AG20443 (cell line): ENCODE data around the gene LGI4.
"Not testable (repeated sequence)": the region's sequence is repeated elsewhere in the genome, so short reads cannot be mapped to it uniquely, and the experiment has no call there.

ENCODE experiments used
- DNase-seq: peaks from one replicate; pipeline ENCODE4 v3.0.0; 2012; ENCODE audit warnings: low spot score, mixed read lengths

Gene LGI4

DNA sequence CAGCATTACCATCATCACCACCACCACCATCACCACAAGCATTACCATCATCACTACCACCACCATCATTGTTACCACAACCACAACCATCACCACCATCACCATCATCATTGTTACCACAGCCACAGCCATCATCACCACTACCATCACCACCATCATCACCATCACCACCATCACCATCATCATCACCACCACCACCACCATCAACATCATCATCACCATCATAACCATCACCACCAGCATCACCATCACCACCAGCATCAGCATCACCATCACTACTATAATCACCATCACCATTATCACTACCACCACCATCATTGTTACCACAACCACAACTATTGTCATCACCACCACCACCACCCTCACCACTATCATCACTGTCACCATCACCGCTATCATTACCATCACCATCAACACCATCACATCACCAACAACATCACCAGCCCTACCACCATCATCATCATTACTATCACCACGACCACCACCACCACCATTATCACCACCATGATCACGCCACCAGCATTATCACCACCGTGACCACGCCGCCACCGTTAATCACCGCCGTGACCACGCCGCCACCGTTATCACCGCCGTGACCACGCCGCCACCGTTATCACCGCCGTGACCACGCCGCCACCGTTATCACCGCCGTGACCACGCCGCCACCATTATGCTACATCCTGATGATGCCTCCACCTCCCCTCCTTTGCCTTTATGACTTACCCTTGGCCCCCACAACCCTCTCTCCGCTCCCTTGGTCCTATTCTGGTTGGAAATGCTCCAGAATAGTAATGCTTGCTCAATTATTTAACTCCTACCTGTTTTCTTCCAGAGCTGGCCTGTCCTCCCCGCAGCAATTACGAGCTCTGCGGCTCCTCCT lies 29.2 kb downstream of the LGI4 start:
- DNase-seq: no peak

DNA sequence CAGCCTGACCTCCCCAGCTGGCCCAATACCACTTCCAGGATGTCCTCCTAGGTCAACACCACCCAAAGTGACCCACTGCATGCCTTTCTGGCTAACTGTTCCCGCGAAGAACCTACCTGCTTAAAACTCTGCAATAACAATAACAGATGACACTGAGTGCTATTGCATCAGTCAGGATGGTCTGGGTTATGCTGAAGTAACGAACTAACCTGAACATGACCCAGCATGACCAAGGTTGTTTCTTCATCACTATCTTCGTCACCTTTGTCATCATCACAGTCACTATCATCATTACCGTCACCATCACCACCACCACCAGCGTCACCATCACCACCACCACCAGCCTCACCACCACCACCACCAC lies 29.8 kb downstream of the LGI4 start:
- DNase-seq: no peak

DNA sequence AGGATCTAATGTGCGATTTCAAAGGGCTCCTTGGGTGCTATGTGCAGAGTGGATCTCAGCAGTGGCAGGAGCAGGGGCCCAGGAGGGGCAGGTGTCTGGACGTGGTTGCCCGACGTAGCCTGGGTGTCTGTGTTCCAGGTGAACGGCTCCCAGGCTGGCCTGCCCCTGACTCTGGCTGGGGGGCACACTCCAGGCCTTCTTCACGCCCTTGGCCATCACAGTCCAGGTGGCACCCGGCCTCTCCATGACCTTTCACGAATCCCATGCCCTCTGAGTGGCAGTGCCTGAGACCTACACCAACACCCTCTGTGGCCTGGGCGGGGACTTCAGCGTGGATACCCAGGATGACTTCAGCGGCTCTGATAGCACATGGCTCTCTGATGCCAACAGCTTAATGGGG lies 30.5 kb downstream of the LGI4 start:
- DNase-seq: no peak

DNA sequence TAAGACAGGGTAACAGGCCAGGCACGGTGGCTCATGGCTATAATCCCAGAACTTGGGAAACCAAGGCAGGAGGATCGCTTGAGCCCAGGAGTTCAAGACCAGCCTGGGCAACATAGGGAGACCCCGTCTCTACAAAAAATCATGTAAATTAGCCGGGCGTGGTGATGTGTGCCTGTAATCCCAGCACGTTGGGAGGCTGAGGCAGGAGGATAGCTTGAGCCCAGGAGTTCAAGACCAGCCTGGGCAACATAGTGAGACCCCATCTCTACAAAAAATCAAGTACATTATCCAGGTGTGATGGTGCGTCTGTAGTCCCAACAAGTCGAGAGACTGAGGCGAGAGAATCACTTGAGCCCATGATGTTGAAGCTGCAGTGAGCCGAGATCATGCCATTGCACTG lies 31.2 kb downstream of the LGI4 start:
- DNase-seq: not testable (repeated sequence)

DNA sequence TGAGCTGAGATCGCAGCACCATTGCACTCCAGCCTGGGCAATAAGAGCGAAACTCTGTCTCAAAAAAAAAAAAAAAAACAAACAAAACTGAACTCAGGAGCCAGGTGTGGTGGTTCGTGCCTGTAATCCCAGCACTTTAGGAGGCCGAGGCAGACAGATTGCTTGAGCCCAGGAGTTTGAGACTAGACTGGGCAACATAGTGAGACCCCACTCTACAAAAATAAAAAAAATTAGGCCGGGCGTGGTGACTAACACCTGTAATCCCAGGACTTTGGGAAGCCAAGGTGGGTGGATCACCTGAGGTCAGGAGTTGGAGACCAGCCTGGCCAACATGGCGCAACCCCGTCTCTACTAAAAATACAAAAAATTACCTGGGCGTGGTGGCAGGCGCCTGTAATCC lies 32.9 kb downstream of the LGI4 start:
- DNase-seq: not testable (repeated sequence)

DNA sequence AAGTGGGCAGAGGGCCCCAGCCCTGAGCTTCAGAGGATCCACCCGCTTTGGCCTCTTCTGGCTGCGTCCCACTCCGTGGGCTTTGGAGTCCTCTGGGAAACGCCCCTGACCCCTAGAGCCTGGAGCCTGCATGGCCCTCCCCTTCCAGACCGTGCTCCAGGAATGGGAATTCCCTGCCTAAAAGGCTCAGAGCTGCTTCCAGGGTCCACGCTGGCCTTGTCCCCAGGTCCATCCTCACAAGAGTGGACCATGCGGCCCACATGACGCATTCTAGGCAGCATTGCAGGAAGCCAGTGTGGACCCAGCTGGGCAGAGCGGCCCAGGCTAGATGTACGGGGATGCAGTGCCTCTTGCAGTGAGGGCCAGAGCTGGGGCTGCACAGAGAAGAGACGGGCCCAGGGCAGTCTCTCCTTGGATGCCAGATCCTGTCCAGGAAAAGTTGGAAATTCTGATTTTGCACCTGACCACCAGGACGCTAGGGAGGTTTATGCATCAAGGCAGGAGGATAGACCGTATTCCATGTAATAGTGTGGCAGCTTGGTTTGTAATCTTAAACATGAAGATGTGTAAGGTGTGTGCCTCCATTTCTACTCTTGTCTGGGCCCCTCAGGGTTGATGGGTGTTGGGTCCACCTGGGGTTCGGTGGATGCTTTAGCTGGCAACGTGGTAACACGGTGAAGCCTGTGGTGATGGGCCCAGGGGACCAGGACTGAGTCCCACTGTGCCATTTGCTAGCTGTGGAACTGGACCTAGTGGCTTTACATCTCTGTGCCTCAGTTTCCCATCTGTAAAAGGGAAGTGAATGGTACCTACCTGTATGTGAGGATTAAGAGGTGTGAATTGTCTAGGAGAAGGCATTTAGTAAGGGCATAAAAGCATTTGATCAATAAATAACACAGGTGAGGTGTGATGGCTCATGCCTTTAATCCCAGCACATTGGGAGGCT lies 34.0 kb downstream of the LGI4 start:
- DNase-seq: no peak

DNA sequence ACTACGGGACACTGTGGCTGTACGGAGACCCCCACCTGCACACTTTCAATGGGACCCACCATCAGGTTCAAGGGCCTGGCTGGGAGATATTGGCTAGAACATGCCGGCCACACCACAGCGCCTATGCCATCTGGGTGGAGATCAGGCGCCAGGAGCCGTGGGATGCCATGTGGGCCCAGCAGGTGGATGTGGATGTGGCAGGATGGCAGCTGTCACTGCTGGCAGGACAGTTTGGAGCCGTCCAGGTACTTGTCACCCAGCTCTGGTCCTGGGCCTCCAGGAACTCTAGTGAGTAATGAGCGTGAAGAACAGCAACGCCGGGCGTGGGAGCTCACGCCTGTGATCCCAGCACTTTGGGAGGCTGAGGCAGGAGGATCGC lies 35.0 kb downstream of the LGI4 start:
- no peak for DNase-seq

DNA sequence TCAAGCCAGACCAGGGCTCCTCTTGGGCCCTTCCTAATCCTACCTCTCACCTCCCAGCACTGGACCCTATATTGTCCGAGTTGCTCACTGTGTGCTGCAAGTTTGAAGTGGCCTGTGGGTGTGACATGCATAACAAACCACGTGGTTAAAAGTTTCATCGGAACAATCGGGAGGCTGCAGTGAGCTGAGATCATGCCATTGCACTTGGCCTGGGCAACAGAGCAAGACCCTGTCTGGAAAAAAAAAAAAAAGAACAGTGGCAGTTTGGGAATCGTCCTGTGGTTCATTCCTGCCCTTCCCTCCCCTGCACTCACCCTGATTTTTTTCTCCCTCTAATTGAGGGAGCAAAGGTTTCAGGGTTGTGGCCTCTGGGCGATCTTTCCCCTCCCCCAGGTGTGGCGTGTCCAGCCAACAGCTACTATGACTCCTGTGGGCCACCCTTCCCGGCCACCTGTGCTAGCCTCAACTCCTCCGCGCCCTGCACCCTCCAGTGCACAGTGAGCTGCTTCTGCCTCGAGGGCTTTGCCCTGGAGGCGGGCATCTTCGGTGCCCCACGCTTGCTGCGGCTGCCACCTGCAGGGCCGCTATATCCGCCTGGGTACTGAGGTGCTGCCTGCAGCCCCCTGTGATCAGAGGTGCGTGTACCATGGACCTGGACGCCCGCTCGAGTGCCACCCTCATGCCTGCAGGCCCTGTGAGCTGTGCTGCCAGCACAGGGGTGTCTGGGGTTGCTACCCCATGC lies 35.5 kb downstream of the LGI4 start:
- DNase-seq: no peak

DNA sequence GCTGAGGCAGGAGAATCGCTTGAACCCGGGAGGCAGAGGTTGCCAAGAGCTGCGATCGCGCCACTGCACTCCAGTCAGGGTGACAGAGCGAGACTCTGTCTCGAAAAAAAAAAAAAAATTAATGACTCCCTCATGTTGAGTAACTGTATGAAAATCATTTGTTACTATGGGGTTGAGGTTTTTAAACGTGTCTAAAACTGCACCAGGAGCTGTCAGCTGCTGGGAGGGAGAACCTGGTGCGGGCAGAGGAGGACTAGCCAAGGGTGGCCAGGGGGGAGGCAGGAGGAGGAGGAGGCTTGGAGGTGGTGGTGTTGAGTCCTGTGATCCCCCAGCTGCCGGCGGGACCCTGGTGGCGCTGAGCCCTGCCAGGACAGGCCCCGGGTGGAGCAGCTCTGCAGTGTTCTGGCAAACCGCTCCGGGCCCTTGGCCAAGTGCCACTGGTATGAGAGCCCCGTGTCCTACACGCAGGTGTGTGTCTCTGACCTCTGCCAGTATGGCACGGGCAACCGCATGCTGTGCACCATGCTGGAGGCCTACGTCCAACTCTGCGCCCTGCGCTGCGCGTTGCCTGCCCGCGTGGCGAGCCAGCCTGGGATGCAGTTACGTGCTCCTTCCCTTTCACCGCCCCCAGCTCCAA lies 36.3 kb downstream of the LGI4 start:
- DNase-seq: peak; percentile 28

DNA sequence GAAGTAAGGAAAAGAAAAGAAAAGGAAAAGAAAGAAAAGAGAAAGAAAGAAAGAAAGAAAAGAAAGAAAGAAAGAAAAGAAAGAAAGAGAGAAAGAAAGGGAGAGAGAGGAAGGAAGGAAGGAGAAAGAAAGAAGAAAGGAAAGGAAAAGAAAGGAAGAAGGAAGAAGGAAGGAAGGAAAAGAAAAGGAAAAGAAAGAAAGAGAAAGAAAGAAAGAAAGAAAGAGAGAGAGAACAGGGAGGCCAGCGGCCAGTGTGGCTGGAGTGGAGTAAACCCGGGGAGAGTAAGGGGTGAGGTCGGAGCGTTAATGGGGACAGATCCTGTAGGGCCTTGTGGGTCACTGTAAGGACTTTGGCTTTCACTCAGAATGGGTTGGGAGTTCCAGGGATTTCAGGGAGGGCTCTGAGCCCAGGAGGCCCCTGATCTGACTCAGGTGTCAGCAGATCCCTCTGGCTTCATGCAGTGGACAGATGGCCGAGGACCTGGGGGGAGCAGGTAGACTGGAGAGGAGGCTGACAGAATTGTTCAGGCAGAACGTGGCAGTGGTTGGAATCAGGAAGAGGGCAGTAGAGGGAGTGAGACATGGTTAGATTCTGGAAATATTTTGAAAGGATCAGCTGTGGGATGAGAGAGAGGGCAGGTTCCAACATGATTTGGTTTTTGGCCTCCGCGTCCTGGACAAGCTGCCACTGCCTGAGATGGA lies 39.0 kb downstream of the LGI4 start:
- DNase-seq: no peak

DNA sequence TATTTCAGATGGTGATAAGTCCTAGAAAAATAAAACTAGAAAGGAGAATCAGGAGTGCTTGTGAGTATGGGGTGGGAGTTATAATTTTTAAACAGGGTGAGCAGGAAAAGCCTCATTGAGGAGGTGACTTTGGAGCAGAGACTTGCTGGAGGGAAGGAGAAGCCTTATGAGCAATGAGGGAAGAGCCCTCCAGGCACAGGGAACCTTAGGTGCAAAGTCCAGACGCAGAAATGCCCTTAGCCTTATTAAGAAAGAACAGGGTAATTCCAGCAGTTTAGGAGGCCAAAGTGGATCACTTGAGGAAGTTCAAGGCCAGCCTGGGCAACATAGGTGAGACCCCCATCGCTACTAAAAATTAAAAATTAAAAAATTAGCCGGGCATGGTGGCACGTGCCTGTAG lies 40.2 kb downstream of the LGI4 start:
- no peak for DNase-seq

DNA sequence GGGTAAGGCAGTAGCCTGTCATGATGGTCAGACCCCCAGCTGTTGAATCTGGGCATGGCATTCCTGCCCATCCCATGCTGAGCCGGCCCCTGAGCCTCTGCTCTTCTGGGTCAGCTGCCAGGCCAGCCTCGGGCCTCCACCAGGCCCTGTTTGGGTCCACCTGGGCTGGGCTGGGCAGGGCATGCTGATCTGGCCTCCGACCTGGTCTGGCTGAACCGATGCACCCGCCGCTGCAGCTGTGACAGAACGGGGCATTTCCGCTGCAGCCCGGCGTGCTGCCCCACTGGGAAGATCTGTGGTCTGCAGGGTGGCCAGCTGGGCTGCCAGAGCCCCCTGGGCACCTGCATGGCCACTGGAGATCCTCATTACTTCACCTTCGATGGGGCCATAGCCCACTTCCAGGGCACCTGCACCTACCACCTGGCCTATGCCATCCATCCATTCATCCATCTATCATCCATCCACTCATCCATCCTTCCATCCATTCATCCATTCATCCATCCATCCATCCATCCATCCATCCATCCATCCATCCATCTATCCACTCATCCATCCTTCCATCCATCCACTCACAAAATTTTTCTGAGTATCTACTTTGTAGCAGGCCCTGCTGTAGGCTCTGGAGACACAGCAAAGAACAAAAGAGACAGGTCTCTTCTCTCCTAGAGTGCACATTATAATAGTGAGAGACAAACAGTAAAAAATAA lies 40.8 kb downstream of the LGI4 start:
- no peak for DNase-seq

DNA sequence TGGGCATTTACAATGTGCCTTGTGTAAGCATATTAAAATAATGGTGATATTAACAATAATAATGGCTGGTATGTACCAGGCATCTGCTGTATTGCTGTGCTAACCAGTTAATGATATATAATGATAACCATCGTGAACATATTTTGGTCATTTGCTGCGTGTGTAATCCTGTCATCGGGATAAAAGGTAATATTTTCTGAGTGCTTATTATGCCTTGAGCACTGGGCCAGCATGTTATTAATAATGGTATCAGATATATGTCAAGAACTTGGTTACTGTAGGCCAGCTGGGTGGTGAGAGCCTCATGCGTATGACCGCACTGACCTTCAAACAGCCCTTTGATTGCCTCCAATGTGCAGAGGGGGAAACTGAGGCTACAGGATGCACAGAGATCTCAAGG lies 41.4 kb downstream of the LGI4 start:
- DNase-seq: no peak

DNA sequence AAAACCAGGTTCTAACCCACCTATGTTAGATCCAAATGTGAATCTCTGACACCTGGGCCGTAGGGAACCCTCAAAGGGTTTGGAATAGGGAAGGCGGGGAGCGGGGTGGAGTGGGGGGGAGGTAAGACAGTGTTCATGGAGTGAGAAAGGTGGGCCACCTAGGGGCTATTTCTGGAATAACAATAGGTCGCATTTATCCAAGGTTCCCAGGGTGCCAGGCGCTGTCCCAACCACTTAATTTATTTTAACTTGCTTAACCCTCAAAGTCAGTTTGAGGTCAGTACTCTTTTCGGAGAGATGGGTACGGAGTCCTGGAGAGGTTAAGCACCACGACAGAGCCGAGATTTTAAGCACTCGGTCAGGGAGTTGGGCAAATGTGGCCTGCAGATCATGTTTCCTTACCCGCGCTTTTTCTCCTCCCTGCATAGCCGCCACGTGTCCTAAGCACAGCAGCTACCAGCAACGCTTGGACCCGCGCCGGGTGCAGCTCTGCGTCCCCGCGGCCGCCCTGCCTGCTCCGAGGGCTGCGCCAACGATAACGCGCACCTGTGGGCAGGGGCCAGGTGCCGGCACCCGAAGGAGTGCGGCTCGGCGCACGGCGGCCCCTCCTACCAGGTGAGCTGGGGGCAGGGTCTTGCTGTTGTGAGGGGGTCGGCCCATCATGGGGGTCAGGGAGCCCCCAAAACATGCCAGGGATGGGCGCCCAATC lies 44.2 kb downstream of the LGI4 start:
- DNase-seq: peak; percentile 84

DNA sequence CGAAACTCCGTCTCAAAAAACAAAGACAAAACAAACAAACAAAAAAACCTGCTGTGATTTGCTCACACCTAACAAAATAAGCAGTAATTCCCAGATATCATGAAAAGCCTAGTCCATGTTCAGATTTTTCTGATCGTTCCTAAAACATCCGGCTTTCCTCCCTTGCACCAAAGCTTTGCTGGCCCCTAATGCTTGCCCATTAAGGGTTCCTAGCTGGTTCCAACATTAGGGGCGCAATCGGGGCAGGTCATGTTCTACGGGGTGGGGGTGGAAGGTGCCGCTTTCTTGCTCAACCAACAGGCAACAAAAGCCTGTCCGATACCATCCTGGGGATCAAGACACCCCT lies 44.7 kb downstream of the LGI4 start:
- no peak for DNase-seq

DNA sequence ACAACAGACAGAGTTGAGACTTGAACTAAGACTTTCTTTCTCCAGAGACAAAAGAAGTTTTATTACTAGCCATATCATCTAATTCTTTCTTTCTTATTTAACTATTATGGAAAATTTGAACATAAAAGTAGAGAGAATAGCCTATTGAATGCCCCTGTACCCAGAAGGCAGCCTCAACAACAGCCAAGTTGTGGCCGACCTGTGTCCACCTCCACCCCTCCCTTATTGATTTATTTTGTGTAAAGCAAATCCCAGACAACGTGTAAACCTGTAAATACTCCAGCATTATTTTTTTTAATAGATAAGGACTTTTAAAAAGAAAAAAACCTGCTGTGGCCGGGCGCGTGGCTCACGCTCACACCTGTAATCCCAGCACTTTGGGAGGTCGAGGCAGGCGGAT lies 45.3 kb downstream of the LGI4 start:
- no peak for DNase-seq

DNA sequence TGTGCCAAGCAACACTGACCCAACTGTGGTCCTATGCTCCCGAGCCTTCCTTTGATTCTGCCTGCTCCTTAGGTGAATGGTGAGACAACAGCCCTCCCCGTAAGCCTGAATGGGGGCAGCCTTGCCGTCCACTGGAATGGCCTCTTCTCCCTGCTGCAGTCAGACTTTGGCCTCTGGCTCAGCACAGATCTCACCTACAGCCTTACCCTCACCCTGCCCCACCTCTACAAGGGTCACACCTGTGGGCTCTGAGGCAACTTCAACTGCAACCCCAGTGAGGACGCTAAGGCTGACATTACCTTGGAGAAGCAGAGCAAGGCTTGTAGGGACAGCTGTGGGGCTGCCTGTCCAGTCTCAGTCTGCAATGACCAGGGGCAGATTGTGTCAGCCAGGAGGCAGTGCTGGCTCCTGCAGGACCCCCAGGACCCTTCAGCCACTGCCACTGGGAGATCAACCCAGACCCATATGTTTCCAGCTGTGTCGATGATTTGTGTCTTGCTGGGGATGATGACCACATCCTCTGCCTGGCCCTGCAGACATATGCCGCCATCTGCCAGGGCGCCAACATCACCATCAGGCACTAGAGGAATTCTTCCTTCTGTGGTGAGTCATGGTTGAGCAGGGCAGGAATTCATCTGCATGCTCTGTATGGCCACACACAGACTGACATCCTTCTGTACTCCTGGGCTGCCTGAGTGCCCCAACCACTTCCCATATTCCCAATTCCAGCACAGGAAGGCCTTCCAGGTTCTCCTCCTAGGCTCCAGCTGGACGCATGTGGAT lies 46.5 kb downstream of the LGI4 start:
- peak; percentile 93 for DNase-seq

DNA sequence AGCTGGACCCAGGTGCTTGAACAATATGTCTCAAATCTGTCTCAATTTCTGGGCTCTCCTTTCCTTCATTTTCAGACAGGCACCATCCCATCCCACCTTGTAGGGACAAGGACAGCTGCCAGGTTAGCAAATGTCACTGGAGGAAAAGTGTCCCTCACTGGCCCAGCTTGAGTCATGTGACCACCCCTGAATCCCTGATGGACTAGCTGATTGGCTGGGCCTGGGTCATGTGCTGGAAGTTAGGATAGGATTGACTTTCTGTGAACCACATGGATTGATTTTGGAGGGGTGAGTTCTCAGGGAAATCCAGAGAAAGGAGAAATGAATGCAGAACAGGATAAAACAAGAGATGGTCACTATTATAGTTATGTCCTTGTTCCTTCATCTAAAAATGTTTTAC lies 47.5 kb downstream of the LGI4 start:
- DNase-seq: no peak

DNA sequence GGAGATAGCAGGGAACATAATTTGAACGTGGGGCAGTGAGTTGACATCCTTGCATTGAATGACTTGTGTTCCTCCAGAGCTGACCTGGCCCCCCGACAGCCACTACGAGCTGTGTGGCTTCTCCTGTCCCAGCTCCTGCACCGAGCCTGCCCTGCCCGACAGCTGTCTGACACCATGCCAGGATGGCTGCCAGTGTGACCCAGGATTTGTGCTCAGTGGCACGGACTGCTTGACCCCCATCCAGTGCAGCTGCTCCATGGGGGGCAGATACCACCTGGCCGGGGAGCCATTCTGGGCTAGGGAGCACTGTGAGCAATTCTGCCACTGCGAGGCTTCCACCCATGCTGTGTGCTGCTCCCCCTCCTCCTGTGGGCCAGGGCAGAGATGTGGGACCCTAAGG lies 48.4 kb downstream of the LGI4 start:
- no peak for DNase-seq
